Left lung (tissue), 10 donors: ENCODE measurements around the gene ATXN10. TPM values are rescaled to one million over a fixed set of nuclear protein-coding genes. Genes with fewer than 3 reads are reported as not detected.

Experiments
- ATAC-seq: fragments of 200-7000 bp; cut with Tn5 transposase; one replicate; pipeline ENCODE4 v1.9.1; 2020; ENCODE audit warnings: moderate library complexity
- DNase-seq, 4 donors: peaks; one replicate each; pipeline ENCODE4 v3.0.0-alpha.2; 2013 to 2020
- H3K27ac ChIP-seq, 2 donors: fragments of 200-600 bp; sonication (generic) in 1 of 2; one replicate each; pipeline versions ENCODE4 v1.5.0 to v1.8.0; 2020 to 2021
- H3K27me3 ChIP-seq, 2 donors: fragments of 200-600 bp; sonication (generic) in 1 of 2; one replicate each; pipeline versions ENCODE4 v1.5.0 to v1.8.0; 2020 to 2021
- H3K36me3 ChIP-seq, 2 donors: fragments of 200-600 bp; sonication (generic) in 1 of 2; one replicate each; pipeline versions ENCODE4 v1.5.0 to v1.8.0; 2020 to 2021
- H3K4me1 ChIP-seq, 2 donors: fragments of 200-600 bp; one replicate each; pipeline ENCODE4 v1.8.0; 2021
- H3K4me3 ChIP-seq, 2 donors: fragments of 200-600 bp; sonication (generic) in 1 of 2; one replicate each; pipeline versions ENCODE4 v1.5.0 to v1.8.0; 2020 to 2021; ENCODE audit warnings: mild to moderate bottlenecking in 1 of 2
- H3K9me3 ChIP-seq, 2 donors: fragments of 200-600 bp; sonication (generic) in 1 of 2; one replicate each; pipeline versions ENCODE4 v1.5.0 to v1.8.0; 2020 to 2021
- intact Hi-C, 2 donors: fragments of 100-400 bp; cut with DNase I; formaldehyde crosslinking; loops; one replicate each; pipeline versions ENCODE4 v1.11.2 to v1.14.2; 2022
- polyA plus RNA-seq, 6 donors: library from polyadenylated mRNA; unstranded; fragments of 120-200 nt; gene quantifications; one replicate each; pipeline ENCODE4 v1.2.1, GENCODE V29; 2013; ENCODE audit not compliant: insufficient read length in 6 of 6
- total RNA-seq, 2 donors: library from RNA; stranded (reverse); fragmentation: NEBNext Ultra II Directional; extraction: Animal tissue kit (Norgen Biotek cat#: 25700); gene quantifications; one replicate each; pipeline ENCODE4 v1.2.1, GENCODE V29; 2021
- TF ChIP-seq, protein P1 (sequence below), 2 donors: fragments of 200-600 bp; sonication (generic) in 1 of 2; IDR thresholded peaks; one replicate each; pipeline versions ENCODE4 v1.5.0 to v1.8.0; 2021; ENCODE audit warnings: antibody characterized with exemption in 2 of 2
- donor health status: DM: no; HTN: yes; CAD: no.
- donor health status: DM: no; HTN: no; CAD: no.

ATXN10 gene
- total and polyA plus RNA-seq, 8 donors: 117 to 281 (median 237) TPM

GRCh38 chr22:45869340-45869847 is 197.8 kb downstream of the ATXN10 start:
- intact Hi-C loops: loop anchor here in 1 of 2 donors (10.0 kb wide), 2 partner anchors 235 to 295 kb away; no protein-coding TSS in a partner anchor
- H3K9me3 ChIP-seq: peaks cover 0 to 4% of the 10 kb centered on the region in 2 donors
- TF ChIP-seq, protein P1, sequence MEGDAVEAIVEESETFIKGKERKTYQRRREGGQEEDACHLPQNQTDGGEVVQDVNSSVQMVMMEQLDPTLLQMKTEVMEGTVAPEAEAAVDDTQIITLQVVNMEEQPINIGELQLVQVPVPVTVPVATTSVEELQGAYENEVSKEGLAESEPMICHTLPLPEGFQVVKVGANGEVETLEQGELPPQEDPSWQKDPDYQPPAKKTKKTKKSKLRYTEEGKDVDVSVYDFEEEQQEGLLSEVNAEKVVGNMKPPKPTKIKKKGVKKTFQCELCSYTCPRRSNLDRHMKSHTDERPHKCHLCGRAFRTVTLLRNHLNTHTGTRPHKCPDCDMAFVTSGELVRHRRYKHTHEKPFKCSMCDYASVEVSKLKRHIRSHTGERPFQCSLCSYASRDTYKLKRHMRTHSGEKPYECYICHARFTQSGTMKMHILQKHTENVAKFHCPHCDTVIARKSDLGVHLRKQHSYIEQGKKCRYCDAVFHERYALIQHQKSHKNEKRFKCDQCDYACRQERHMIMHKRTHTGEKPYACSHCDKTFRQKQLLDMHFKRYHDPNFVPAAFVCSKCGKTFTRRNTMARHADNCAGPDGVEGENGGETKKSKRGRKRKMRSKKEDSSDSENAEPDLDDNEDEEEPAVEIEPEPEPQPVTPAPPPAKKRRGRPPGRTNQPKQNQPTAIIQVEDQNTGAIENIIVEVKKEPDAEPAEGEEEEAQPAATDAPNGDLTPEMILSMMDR (IDR thresholded peaks at IDR 0.05): no peak
- H3K27me3 ChIP-seq: peaks cover 11 to 64% of the 10 kb centered on the region in 2 donors
- DNase-seq (no peak), ATAC-seq (no peak)
- H3K27ac ChIP-seq: no peak overlapping the region
- H3K36me3 ChIP-seq: no peaks in the 10 kb centered on the region
- no peak overlapping the region for H3K4me3 ChIP-seq
- H3K4me1 ChIP-seq: peaks cover 14 to 21% of the 10 kb centered on the region in 2 donors

DNA sequence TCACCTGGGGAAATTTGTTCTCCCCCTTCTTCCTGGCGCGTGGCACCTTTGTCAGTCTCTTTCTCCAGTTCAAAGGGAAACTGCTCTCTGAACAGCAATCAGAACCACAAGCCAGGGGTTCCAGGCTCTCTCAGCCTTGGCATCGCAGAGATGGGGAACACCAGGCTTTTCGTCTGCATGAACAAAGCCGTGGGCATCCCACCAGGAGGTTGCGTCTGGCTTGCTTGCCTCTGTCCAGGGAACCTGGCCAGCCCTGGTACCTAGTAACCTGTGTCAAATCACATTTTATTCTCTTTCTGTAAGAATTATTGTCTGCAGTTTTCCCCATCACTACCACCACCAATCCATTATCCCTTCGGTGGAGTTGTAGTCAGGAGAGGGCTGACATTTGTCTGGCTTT is 198.4 kb downstream of the ATXN10 start:
- intact Hi-C loops: no loop called here
- H3K9me3 ChIP-seq: peaks cover 0 to 4% of the 10 kb centered on the region in 2 donors
- TF ChIP-seq, protein P1 (IDR thresholded peaks at IDR 0.05): no peak
- ATAC-seq (no peak), DNase-seq (peak in 1 of 4 donors; percentile 20)
- no peak overlapping the region for H3K4me3 ChIP-seq
- no peak overlapping the region for H3K27ac ChIP-seq
- H3K27me3 ChIP-seq: peaks cover 11 to 58% of the 10 kb centered on the region in 2 donors
- H3K4me1 ChIP-seq: peaks cover 11 to 18% of the 10 kb centered on the region in 2 donors
- no peaks in the 10 kb centered on the region for H3K36me3 ChIP-seq

DNA sequence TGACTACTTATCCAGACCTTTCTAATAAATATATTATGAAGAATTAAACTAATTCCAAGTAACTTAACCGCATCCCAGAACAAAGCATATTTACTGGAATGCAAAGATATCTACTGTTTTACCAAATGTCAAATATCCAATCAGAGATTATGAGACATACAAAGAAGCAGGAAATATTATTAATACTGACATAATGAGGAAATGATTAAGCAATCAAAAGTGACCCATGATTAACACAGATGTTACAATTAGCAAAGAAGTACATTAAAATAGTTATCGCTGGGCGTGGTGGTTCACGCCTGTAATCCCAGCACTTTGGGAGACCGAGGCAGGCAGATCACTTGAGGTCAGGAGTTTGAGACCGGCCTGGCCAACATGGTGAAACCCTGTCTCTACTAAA is 200.1 kb downstream of the ATXN10 start:
- no peak overlapping the region for H3K4me3 ChIP-seq
- H3K27me3 ChIP-seq: peaks cover 9 to 49% of the 10 kb centered on the region in 2 donors
- intact Hi-C loops: no loop called here
- DNase-seq (no peak), ATAC-seq (no peak)
- peaks cover 0 to 4% of the 10 kb centered on the region in 2 donors for H3K9me3 ChIP-seq
- no peaks in the 10 kb centered on the region for H3K36me3 ChIP-seq
- TF ChIP-seq, protein P1 (IDR thresholded peaks at IDR 0.05): no peak
- H3K4me1 ChIP-seq: peaks cover 8 to 10% of the 10 kb centered on the region in 2 donors
- no peak overlapping the region for H3K27ac ChIP-seq

DNA sequence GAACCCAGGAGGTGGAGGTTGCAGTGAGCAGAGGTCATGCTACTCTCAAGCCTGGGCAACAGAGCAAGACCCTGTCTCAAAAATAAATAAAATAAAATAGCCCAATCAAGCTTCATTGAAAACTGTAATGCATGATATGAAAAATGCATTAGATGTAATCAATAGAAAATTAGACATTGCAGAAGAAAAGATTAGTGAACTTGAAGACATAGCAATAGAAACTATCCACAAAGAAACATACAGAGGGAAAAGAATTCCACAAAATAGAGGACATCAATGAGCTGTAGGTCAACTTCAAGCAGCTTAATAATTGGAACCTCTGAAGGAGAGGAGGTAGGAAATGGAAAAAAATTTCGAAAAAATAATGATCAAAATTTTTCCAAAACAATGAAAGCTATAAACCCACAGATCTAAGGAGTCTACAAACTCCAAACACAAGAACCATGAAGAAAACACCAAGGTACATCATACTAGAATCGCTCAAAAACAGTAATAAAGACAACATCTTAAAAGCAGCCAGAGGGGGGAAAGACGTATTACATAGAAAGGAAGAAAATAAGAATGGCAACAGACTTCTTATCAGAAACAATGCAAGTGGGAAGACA is 201.1 kb downstream of the ATXN10 start:
- Histone ChIP-seq H3K4me1 (no peaks in the 10 kb centered on the region), H3K27ac (no peak overlapping the region), H3K4me3 (no peak overlapping the region), H3K27me3 (peaks cover 0 to 49% of the 10 kb centered on the region in 2 donors), H3K9me3 (peaks cover 0 to 4% of the 10 kb centered on the region in 2 donors), H3K36me3 (no peaks in the 10 kb centered on the region)
- no peak for DNase-seq
- no peak for ATAC-seq
- intact Hi-C loops: no loop called here
- TF ChIP-seq, protein P1 (IDR thresholded peaks at IDR 0.05): no peak

DNA sequence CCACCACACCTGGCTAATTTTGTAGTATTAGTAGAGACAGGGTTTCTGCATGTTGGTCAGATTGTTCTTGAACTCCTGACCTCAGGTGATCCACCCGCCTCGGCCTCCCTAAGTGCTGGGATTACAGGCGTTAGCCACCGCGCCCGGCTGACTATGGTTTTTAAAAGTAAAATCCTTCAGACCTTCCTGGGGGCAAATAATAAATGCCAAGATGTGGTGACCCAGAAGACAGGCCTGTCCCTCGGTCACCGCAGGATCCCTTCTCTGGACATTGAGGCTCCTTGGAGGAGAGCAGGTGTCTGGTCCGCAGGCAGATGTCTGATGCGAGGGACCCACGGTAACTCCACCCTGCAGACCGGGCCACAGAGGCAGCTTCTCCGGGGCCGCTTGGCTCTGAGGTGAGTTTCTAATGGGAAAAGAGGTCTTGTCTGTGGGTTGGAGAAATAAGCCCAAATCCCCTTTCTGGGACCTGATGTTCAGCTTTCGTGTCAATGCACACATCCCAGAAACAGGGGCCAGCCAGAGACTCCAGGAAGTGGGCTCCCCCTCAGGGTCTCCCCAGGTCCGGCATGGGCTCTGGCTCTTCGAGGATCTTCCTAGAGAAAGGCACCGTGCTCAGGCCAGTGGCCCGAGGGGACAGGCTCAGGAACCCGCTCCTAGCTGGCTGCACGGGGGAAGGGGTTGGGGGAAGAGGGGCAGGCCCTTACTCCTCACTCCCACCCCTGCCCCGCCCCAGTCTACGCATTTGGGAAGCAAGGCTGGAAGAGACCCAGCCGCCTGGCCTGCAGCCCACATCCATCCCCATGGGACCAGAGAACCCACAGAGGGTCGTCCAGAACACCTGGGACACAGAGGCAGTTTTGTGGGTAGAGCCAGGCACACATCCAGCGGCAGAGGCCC is 204.8 kb downstream of the ATXN10 start:
- no peaks in the 10 kb centered on the region for H3K36me3 ChIP-seq
- intact Hi-C loops: no loop called here
- H3K4me1 ChIP-seq: peaks cover 0 to 5% of the 10 kb centered on the region in 2 donors
- DNase-seq: peak in 1 of 4 donors; percentile 59
- H3K27ac ChIP-seq: no peak overlapping the region
- ATAC-seq: no peak
- peaks cover 0 to 4% of the 10 kb centered on the region in 2 donors for H3K9me3 ChIP-seq
- TF ChIP-seq, protein P1 (IDR thresholded peaks at IDR 0.05): no peak
- peaks cover 16 to 52% of the 10 kb centered on the region in 2 donors for H3K27me3 ChIP-seq
- no peak overlapping the region for H3K4me3 ChIP-seq
